NCI-H2171 (cell line): ENCODE data around the gene UTP25.
A peak's percentile ranks its signal among the peaks of the same experiment; 100 is the strongest.
"Not testable (repeated sequence)": the region's sequence is repeated elsewhere in the genome, so short reads cannot be mapped to it uniquely, and the experiment has no call there.

Experiments used
- DNase-seq: peaks from one replicate; lab custom pipeline; 2025; lab: John Stamatoyannopoulos, UW

UTP25 gene

GRCh38 chr1:209871430-209871829 lies 43.7 kb downstream of the UTP25 start:
- DNase-seq, result no peak

DNA sequence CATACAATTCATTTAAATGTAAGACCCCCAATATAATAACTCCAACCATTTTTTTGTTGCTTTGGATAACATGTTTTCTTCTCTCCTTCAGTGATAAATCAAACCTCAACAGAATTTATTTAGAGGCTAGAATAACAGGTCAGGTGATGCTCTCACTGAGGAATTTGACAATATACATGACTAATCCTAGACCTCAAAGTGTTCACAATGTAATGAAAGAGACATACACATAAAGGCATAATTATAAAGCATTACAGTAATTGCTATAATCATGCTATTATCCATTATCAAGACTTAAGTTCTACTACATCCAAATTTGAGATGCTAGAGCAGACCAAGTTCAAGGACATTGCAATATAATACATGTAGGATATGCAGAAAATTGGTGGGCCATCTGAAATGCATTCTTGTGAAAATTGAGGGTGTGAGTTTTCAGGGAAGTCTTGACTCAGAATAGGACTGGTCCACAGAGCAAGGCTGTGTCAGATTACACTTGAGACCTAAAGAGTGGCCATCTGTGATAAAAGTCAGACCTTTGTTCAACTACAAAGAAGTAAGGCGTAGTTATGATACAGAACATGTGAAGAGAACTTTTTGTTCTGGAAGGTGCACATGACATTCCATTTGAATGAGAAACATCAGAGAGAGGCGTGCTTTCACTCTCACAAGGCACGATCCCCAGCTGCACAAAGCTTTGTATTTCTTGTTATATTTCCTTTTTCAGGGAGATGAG lies 45.5 kb downstream of the UTP25 start:
- no peak for DNase-seq

- DNase-seq, result peak; percentile 35
Observed at GRCh38 chr1:209875515-209875914, 47.7 kb downstream of the UTP25 start.

DNA sequence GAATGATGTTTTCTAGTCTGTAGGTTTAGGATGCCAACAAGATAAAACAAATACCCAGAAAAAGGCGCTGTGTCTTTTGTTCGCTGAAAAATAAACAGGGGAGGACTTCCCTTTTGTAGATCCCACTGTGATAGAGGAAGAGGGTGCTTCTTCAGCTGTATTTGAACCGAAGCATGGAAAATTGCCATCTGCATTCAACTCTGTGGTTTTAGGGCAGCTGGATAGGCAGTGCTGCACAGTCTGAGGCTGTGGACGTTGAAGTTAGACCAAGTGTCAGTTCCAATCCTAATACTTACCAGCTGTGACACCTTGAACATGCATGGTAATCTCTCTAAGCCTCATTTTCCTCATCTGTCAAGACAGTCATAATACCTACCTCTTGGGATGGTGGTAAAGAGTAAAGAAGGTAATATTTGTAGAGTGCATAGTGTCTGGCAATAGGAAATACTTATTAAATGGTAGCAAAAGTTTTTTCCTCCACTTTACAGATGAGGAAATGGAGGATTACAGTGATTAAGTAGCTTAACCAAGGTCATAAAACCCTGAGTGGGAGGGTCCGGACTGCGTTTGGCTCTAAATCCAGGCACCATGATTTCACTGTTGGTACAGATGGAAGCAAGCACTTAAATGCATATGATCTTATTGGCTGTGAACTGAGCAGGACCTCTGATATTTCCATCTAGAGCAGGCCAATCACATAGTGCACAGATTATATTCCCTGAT lies 48.5 kb downstream of the UTP25 start:
- no peak for DNase-seq

GRCh38 chr1:209877087-209877764 lies 49.5 kb downstream of the UTP25 start:
- DNase-seq, result no peak

DNA sequence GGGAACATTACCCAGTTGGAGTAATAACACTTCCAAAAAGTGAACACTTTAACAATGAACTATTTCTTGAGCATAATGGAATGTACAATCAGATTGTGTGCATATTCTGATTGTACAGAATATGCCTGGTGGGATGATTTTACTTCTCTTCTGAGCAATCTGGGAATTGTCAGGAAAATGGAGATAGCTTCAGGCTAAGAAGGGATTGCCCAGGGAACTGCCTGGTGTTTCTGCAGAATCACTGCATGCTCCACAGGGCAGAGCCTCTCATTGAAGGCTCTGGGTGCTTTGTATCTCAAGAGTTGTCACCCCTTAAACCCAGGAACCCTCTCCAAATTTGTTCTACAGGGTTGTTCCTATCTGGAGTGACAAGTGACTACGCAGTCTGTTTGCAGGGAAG lies 51.2 kb downstream of the UTP25 start:
- no peak for DNase-seq

GRCh38 chr1:209879539-209879938 lies 51.8 kb downstream of the UTP25 start:
- DNase-seq, result peak; percentile 44

- no peak for DNase-seq
Observed at GRCh38 chr1:209880031-209880430, 52.3 kb downstream of the UTP25 start.

DNA sequence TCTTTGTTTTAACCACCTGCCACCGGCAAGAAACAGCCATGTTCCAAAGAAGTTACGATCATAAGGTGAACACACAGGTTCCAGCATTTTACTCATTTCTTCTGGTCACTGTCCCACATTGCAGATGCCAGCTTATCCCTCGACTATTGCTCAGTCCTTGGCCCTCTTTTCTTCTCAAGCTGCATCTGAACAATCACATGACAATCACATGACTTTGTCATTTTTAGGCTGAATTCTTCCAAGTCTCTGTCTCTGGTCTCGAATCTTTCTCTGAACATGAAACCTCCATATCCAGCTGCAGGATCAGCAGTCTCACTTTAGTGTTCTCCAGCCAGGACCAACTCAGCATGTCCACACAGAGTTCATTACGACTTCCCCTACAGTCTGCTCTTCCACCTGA lies 53.8 kb downstream of the UTP25 start:
- no peak for DNase-seq

- DNase-seq, result no peak
Observed at GRCh38 chr1:209882286-209882685, 54.5 kb downstream of the UTP25 start.

GRCh38 chr1:209882942-209883340 lies 55.2 kb downstream of the UTP25 start:
- DNase-seq, result no peak

- peak; percentile 24 for DNase-seq
Observed at GRCh38 chr1:209883341-209883971, 55.7 kb downstream of the UTP25 start.

- DNase-seq, result no peak
Observed at GRCh38 chr1:209884249-209884648, 56.5 kb downstream of the UTP25 start.

GRCh38 chr1:209884665-209885117 lies 56.9 kb downstream of the UTP25 start:
- DNase-seq, result no peak

DNA sequence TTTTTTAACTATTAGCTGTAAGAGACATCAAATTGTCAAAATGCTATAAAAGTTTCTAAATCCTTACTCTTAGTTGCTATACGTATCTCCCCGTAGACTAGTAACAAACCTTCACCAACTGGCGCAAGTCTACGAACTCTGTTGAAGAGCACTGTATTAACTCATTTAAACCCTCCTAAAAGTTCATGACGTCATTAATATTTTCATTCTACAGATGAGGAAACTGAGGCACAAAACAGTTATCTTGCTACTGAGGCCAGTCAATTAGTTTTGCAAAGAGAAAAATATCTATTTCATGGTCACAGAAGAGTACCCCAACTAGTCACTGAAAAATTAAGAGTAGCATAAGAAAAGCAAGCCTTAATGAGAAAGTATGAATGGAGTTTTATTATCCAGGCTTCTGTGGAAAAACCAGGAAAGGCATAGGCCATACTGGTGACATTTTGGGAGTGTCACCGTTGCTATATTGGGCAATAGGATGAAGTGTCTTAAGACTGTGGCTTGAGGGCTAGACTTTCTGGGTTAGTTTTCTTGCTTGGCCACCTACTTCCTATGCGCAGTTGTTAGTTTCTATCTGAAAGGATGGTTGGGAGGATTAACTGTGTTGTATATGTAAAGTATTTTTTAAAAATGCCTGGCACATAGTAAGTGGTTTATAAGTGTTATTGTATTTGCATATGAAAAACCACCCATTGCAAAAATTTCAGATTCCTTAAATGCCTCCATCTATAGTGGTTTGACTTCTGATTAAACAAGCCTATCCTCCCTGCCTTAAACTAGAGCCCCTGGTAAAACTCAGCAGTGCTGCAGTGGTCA lies 57.8 kb downstream of the UTP25 start:
- DNase-seq, result no peak

GRCh38 chr1:209886219-209886536 lies 58.4 kb downstream of the UTP25 start:
- no peak for DNase-seq

DNA sequence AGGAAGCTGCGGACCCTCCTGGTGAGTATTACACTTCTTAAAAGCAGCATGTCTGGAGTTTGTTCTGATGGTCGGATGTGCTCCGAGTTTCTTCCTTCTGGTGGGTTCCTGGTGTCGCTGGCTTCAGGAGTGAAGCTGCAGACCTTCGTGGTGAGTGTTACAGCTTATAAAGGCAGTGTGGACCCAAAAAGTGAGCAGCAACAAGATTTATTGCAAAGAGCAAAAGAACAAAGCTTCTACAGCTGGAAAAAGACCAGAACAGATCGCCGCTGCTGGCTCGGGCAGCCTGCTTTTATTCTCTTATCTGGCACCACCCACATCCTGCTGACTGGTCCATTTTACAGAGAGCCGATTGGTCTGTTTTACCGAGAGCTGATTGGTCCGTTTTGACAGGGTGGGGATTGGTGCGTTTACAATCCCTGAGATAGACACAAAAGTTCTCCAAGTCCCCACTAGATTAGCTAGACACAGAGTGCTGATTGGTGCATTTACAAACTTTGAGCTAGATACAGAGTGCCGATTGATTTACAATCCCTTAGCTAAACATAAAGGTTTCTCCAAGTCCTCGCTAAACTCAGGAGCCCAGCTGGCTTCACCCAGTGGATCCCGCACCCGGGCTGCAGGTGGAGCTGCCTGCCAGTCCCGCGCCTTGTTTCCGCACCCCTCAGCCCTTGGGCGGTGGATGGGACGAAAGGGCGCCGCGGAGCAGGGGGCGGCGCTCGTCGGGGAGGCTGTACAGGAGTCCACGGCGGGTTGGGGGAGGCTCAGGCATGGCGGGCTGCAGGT lies 60.7 kb downstream of the UTP25 start:
- DNase-seq, result not testable (repeated sequence)

DNA sequence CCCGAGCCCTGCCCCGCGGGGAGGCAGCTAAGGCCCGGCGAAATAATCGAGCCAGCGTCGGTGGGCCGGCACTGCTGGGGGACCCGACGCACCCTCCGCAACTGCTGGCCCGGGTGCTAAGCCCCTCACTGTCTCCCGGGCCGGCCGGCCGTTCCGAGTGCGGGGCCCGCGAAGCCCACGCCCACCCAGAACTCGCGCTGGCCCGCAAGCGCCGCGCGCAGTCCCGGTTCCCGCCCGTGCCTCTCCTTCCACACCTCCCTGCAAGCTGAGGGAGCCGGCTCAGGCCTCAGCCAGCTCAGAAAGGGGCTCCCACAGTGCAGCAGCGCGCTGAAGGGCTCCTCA lies 61.3 kb downstream of the UTP25 start:
- no peak for DNase-seq

GRCh38 chr1:209890641-209891330 lies 63.0 kb downstream of the UTP25 start:
- no peak for DNase-seq

DNA sequence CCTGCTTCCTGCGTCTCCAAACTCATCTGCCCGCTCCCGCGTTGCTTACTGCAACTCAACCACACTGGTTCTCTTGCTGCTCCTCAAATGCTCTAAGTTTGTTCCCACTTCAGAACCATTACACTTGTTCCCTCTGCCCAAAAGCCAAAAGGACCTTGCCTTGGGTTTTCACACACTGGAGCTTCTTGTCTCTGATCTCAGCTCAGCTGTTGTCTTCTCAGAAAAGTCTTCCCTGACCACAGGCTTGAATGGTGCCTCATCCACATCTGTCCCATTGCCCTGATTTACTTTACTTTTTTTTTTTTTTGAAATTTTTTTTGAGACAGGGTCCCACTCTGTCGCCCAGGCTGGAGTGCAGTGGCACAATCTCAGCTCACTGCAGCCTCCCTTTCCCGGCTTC lies 66.0 kb downstream of the UTP25 start:
- DNase-seq, result no peak

DNA sequence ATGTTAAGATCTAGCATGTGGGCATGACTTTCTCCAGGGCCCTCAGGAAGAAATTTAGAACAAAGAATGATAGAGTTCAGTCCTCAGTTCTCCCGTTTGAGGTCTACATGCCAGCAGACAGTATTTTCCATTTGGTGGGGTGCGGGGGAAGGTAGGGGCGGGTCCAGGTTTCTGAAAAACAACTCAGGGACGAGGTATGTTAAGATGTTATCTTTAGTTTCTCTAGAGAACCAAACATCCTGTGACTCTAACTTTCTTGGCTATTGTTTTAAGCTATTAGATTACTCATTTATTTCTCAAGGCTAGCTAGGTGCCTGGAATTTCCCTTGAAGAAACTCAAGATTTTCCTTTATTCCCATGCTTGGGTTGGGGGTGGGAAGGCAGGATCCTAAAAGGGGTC lies 67.9 kb downstream of the UTP25 start:
- DNase-seq, result no peak
